Pancreas (tissue), 10 donors: ENCODE data around the gene ORM1. TPM values are rescaled to one million over a fixed set of nuclear protein-coding genes. Genes with fewer than 3 reads are reported as not detected.
"Not testable (repeated sequence)": the region's sequence is repeated elsewhere in the genome, so short reads cannot be mapped to it uniquely, and the experiment has no call there.

Source experiments
- ATAC-seq, 4 donors: fragments of 200-7000 bp; cut with Tn5 transposase; one replicate each; pipeline versions ENCODE4 v1.8.0 to v1.9.1; 2020; ENCODE audit warnings: mild to moderate bottlenecking in 4 of 4, moderate library complexity in 4 of 4
- DNase-seq, 6 donors: peaks; one replicate each; pipeline ENCODE4 v3.0.0-alpha.2; 2020
- FAIRE-seq: peaks from 2 replicates; lab custom pipeline; 2012; peaks lifted over from hg19 to GRCh38; lab: Jason Lieb, UNC
- H3K27ac ChIP-seq, 4 donors: fragments of 200-600 bp; sonication (generic); 1 replicate in 3 of 4; 2 replicates in 1 of 4; pipeline versions ENCODE4 v1.5.0 to v1.8.0; 2020
- H3K27me3 ChIP-seq, 4 donors: fragments of 200-600 bp; one replicate each; pipeline ENCODE4 v1.8.0; 2021
- H3K36me3 ChIP-seq, 3 donors: fragments of 200-600 bp; sonication (generic) in 1 of 3; one replicate each; pipeline versions ENCODE4 v1.5.0 to v1.8.0; 2020 to 2021
- H3K4me1 ChIP-seq, 3 donors: fragments of 200-600 bp; one replicate each; pipeline ENCODE4 v1.8.0; 2021
- H3K4me3 ChIP-seq, 4 donors: fragments of 200-600 bp; sonication (generic) in 2 of 4; one replicate each; pipeline versions ENCODE4 v1.5.0 to v1.8.0; 2020 to 2021
- H3K9me3 ChIP-seq, 4 donors: fragments of 200-600 bp; one replicate each; pipeline ENCODE4 v1.8.0; 2021
- CTCF ChIP-seq, 4 donors: fragments of 200-600 bp; sonication (generic) in 3 of 4; IDR thresholded peaks; one replicate each; pipeline versions ENCODE4 v1.5.0 to v1.8.0; 2021; ENCODE audit warnings: antibody characterized with exemption in 4 of 4
- WGBS, 2 donors: extraction: QIAGEN DNeasy Blood & Tissue Kit; methylation state at CpG; one replicate each; pipeline ENCODE4 v1.1.7; 2013; 5-methylcytosine and 5-hydroxymethylcytosine counted together
- intact Hi-C, 3 donors: fragments of 100-400 bp; cut with DNase I; formaldehyde crosslinking; loops; one replicate each; pipeline versions ENCODE4 v1.11.1 to v1.14.2; 2022
- polyA plus RNA-seq, 2 donors: library from polyadenylated mRNA; stranded (reverse); fragments of 200-250 nt; gene quantifications; one replicate each; pipeline ENCODE4 v1.2.3, GENCODE V29; 2013
- total RNA-seq, 6 donors: library from RNA; stranded (reverse); fragmentation: NEBNext Ultra II Directional in 4 of 6; extraction: Animal tissue kit (Norgen Biotek cat#: 25700) in 4 of 6; gene quantifications; one replicate each; pipeline versions ENCODE4 v1.2.1 to v1.2.4, GENCODE V29; 2021 to 2023
- donor health status: healthy with polysubstance abuse.
- donor health status: DM: no; HTN: no; CAD: no; lungs with moderate emphysema.
- donor health status: DM: no; HTN: no; CAD: no.
- donor health status: control.
- donor health status: control.
- donor health status: Bipolar disorder and iron deficiency.
- donor health status: DM: yes; HTN: yes; CAD: no.
- donor health status: DM: no; HTN: no; CAD: no.
- donor health status: DM: no; HTN: no; CAD: no.
- donor health status: DM: yes; HTN: yes; CAD: no.

ORM1 gene
- total and polyA plus RNA-seq, 8 donors = 0.38 to 10.2 (median 0.92) TPM; not detected in 3

GRCh38 chr9:114329625-114330022 lies 6.7 kb downstream of the ORM1 start, which contains the start of gene ORM2:
ORM2 (plus strand) TSS chr9:114329869; CDS start chr9:114329905, 36 bp downstream.
- ATAC-seq = peak in 3 of 4 donors; percentile 16 to 55 (median 53)
- DNase-seq, H3K27ac ChIP-seq, H3K9me3 ChIP-seq, intact Hi-C loops, H3K36me3 ChIP-seq, FAIRE-seq, H3K4me3 ChIP-seq, H3K27me3 ChIP-seq, H3K4me1 ChIP-seq: not testable (repeated sequence)
- 60 to 80% methylated on average over 1 of the region's 10 CpGs for WGBS, 2 donors

GRCh38 chr9:114330636-114331035 lies 7.7 kb downstream of the ORM1 start:
- DNase-seq = no peak

GRCh38 chr9:114331229-114332195 lies 8.6 kb downstream of the ORM1 start:
- FAIRE-seq = not testable (repeated sequence)

More at GRCh38 chr9:114330636-114331035, 7.7 kb downstream of the ORM1 start:
- ATAC-seq (peak in 1 of 4 donors; percentile 9), FAIRE-seq (no peak)
- TF ChIP-seq CTCF (IDR thresholded peaks at IDR 0.05) = no peak
- Histone ChIP-seq H3K9me3 (no peaks in the 10 kb centered on the region), H3K36me3 (no peaks in the 10 kb centered on the region), H3K27ac (no peak overlapping the region), H3K27me3 (no peaks in the 10 kb centered on the region), H3K4me3 (no peak overlapping the region), H3K4me1 (no peaks in the 10 kb centered on the region)
- intact Hi-C loops = no loop called here
- 71% methylated on average over 10 of the region's 10 CpGs for WGBS, 2 donors

GRCh38 chr9:114332474-114333040 lies 9.7 kb downstream of the ORM1 start:
- intact Hi-C loops, H3K4me3 ChIP-seq, FAIRE-seq, ATAC-seq, H3K4me1 ChIP-seq, H3K36me3 ChIP-seq, H3K27me3 ChIP-seq, DNase-seq, H3K27ac ChIP-seq, H3K9me3 ChIP-seq: not testable (repeated sequence)
- 73 to 74% methylated on average over 4 of the region's 4 CpGs for WGBS, 2 donors

More at GRCh38 chr9:114331229-114332195, 8.6 kb downstream of the ORM1 start:
- ATAC-seq, H3K9me3 ChIP-seq, H3K27me3 ChIP-seq, H3K36me3 ChIP-seq, DNase-seq, H3K27ac ChIP-seq, intact Hi-C loops, H3K4me1 ChIP-seq, H3K4me3 ChIP-seq: not testable (repeated sequence)
- WGBS, 2 donors = 71 to 72% methylated on average over 15 of the region's 19 CpGs

- DNase-seq, H3K27me3 ChIP-seq, ATAC-seq, H3K4me3 ChIP-seq, H3K27ac ChIP-seq, H3K4me1 ChIP-seq, H3K36me3 ChIP-seq, FAIRE-seq, H3K9me3 ChIP-seq, intact Hi-C loops: not testable (repeated sequence)
- 72% methylated on average over 2 to 3 of the region's 4 CpGs for WGBS, 2 donors
These were observed 10.8 kb downstream of the ORM1 start for GRCh38 chr9:114333718-114334117.

- no peak for ATAC-seq
- Histone ChIP-seq H3K4me3 (no peak overlapping the region), H3K27me3 (no peaks in the 10 kb centered on the region), H3K4me1 (no peaks in the 10 kb centered on the region), H3K36me3 (no peaks in the 10 kb centered on the region), H3K9me3 (no peaks in the 10 kb centered on the region), H3K27ac (no peak overlapping the region)
- WGBS, 2 donors = 91 to 93% methylated on average over 8 to 9 of the region's 9 CpGs
- intact Hi-C loops = no loop called here
- no peak for FAIRE-seq
- DNase-seq = no peak
- no peak for TF ChIP-seq CTCF (IDR thresholded peaks at IDR 0.05)
These were observed 11.6 kb downstream of the ORM1 start for GRCh38 chr9:114334490-114334889.
